ENCODE results near the gene VPS52.

GRCh38 chr6:33292996-33293682, 21.5 kb upstream of the VPS52 start:
- TF ChIP-seq EZH2phosphoT487 (IDR thresholded peaks at IDR 0.05; ENCODE audit: borderline replicate concordance, low read depth, low read length) (no peak), CTCF (conservative IDR thresholded peaks at IDR 0.05; ENCODE audit: low read length) (no peak)
